ENCODE data around the gene ACKR1. TPM values are rescaled to one million over a fixed set of nuclear protein-coding genes. Genes with fewer than 3 reads are reported as not detected.

The ACKR1 gene
- total and polyA plus RNA-seq, 4 donors = 0.08 to 17.2 (median 0.48) TPM; not detected in 1

- Histone ChIP-seq H3K4me1 (ENCODE audit: control insufficient read depth in 4 of 4, insufficient read depth in 4 of 4, low read length in 3 of 4) (peaks cover 0 to 2% (median 0%) of the 10 kb centered on the region in 4 donors), H3K4me3 (ENCODE audit: low read depth in 1 of 3, low read length in 3 of 3) (no peak overlapping the region), H3K9ac (ENCODE audit: low read depth in 1 of 2, low read length in 2 of 2) (no peak overlapping the region), H3K27ac (ENCODE audit: low read depth in 1 of 2, low read length in 2 of 2) (no peak overlapping the region), H3K36me3 (ENCODE audit: control insufficient read depth in 4 of 4, insufficient read depth in 3 of 4, low read depth in 1 of 4, low read length in 3 of 4) (no peaks in the 10 kb centered on the region), H3K9me3 (ENCODE audit: control insufficient read depth in 4 of 4, low read length in 3 of 4) (no peaks in the 10 kb centered on the region), H3K27me3 (ENCODE audit: control insufficient read depth in 4 of 4, insufficient read depth in 4 of 4, low read length in 3 of 4) (peaks cover 0 to 25% (median 3%) of the 10 kb centered on the region in 4 donors)
- DNase-seq (ENCODE audit: low spot score) = no peak
- WGBS = 4% methylated on average over 17 of the region's 17 CpGs
- TF ChIP-seq HNF4A (conservative IDR thresholded peaks at IDR 0.05) = no peak
- no peak for TF ChIP-seq NR2F2 (IDR thresholded peaks at IDR 0.05)
- no peak for TF ChIP-seq YY1 (IDR thresholded peaks at IDR 0.05)
- no peak for TF ChIP-seq FOXA1 (IDR thresholded peaks at IDR 0.05)
- TF ChIP-seq REST (IDR thresholded peaks at IDR 0.05) = no peak
- TF ChIP-seq ATF3 (IDR thresholded peaks at IDR 0.05) = no peak
- TF ChIP-seq FOXA2 (IDR thresholded peaks at IDR 0.05) = no peak
- TF ChIP-seq SP1 (IDR thresholded peaks at IDR 0.05) = no peak
- TF ChIP-seq MAX (IDR thresholded peaks at IDR 0.05) = no peak
- TF ChIP-seq JUND (IDR thresholded peaks at IDR 0.05) = no peak
- no peak for TF ChIP-seq HNF4G (IDR thresholded peaks at IDR 0.05)
- TF ChIP-seq ZBTB33 (IDR thresholded peaks at IDR 0.05) = no peak
- no peak for TF ChIP-seq RAD21 (IDR thresholded peaks at IDR 0.05)
These were observed 31.9 kb upstream of the ACKR1 start for GRCh38 chr1:159172614-159173291.

- no peak overlapping the region for H3K4me3 ChIP-seq (ENCODE audit: low read depth in 1 of 3, low read length in 3 of 3)
- TF ChIP-seq HNF4A (conservative IDR thresholded peaks at IDR 0.05) (no peak), TAF1 (conservative IDR thresholded peaks at IDR 0.05) (no peak), ZBTB33 (IDR thresholded peaks at IDR 0.05) (no peak), FOXA1 (IDR thresholded peaks at IDR 0.05) (no peak), EGR1 (IDR thresholded peaks at IDR 0.05; ENCODE audit: low read depth in 2 of 2) (no peak), HNF4G (IDR thresholded peaks at IDR 0.05) (no peak), ATF3 (IDR thresholded peaks at IDR 0.05) (no peak), SP1 (IDR thresholded peaks at IDR 0.05) (no peak), MAX (IDR thresholded peaks at IDR 0.05) (no peak), JUND (IDR thresholded peaks at IDR 0.05) (no peak), REST (IDR thresholded peaks at IDR 0.05) (no peak), RXRA (IDR thresholded peaks at IDR 0.05) (no peak), YY1 (IDR thresholded peaks at IDR 0.05) (no peak)
- 30% methylated on average over 7 of the region's 7 CpGs for WGBS
- DNase-seq (ENCODE audit: low spot score) = no peak
- no peaks in the 10 kb centered on the region for H3K9me3 ChIP-seq (ENCODE audit: control insufficient read depth in 4 of 4, low read length in 3 of 4)
- H3K4me1 ChIP-seq (ENCODE audit: control insufficient read depth in 4 of 4, insufficient read depth in 4 of 4, low read length in 3 of 4) = peaks cover 0 to 2% (median 0%) of the 10 kb centered on the region in 4 donors
- no peaks in the 10 kb centered on the region for H3K36me3 ChIP-seq (ENCODE audit: control insufficient read depth in 4 of 4, insufficient read depth in 3 of 4, low read depth in 1 of 4, low read length in 3 of 4)
- H3K27ac ChIP-seq (ENCODE audit: low read depth in 1 of 2, low read length in 2 of 2) = no peak overlapping the region
- H3K27me3 ChIP-seq (ENCODE audit: control insufficient read depth in 4 of 4, insufficient read depth in 4 of 4, low read length in 3 of 4) = peaks cover 0 to 25% (median 3%) of the 10 kb centered on the region in 4 donors
- H3K9ac ChIP-seq (ENCODE audit: low read depth in 1 of 2, low read length in 2 of 2) = no peak overlapping the region
These were observed 31.4 kb upstream of the ACKR1 start for GRCh38 chr1:159173320-159173719.
